GM23338 (cell line): ENCODE data around the gene CFAP92. TPM values are rescaled to one million over a fixed set of nuclear protein-coding genes. Genes with fewer than 3 reads are reported as not detected.

Source experiments
- ATAC-seq: fragments of 200-7000 bp; cut with Tn5 transposase; 3 replicates; pipeline ENCODE4 v1.9.1; 2020
- DNase-seq: peaks from one replicate; pipeline ENCODE4 v3.0.0-alpha.2; 2015; ENCODE audit warnings: low spot score
- H2AFZ ChIP-seq: fragments of 200-600 bp; sonication (generic); 2 replicates; pipeline ENCODE4 v1.8.0; 2016; ENCODE audit warnings: antibody characterized with exemption, mild to moderate bottlenecking, moderate library complexity
- H3F3A ChIP-seq: fragments of 200-600 bp; sonication (generic); replicated peaks from 2 replicates; pipeline ENCODE4 v1.8.0; 2017; ENCODE audit warnings: antibody characterized with exemption, mixed run types, low read depth
- H3K27ac ChIP-seq: fragments of 200-600 bp; sonication (generic); 2 replicates; pipeline ENCODE4 v1.6.1; 2016; ENCODE audit warnings: low read depth
- H3K27me3 ChIP-seq: fragments of 200-600 bp; sonication (generic); 2 replicates; pipeline ENCODE4 v1.8.0; 2016; ENCODE audit warnings: mild to moderate bottlenecking, mixed run types, moderate library complexity; ENCODE audit not compliant: insufficient read depth
- H3K36me3 ChIP-seq: fragments of 200-600 bp; sonication (generic); 2 replicates; pipeline ENCODE4 v1.8.0; 2016; ENCODE audit warnings: mild to moderate bottlenecking; ENCODE audit not compliant: insufficient read depth
- H3K4me1 ChIP-seq: fragments of 200-600 bp; sonication (generic); 2 replicates; pipeline ENCODE4 v1.8.0; 2016; ENCODE audit warnings: mild to moderate bottlenecking, moderate library complexity; ENCODE audit not compliant: insufficient read depth
- H3K4me2 ChIP-seq: fragments of 200-600 bp; sonication (generic); 2 replicates; pipeline ENCODE4 v1.7.1; 2017; ENCODE audit warnings: mixed run types
- H3K4me3 ChIP-seq: fragments of 200-600 bp; sonication (generic); 2 replicates; pipeline ENCODE4 v1.6.1; 2016; ENCODE audit warnings: mixed run types
- H3K79me2 ChIP-seq: fragments of 200-600 bp; sonication (generic); replicated peaks from 2 replicates; pipeline ENCODE4 v1.8.0; 2017; ENCODE audit warnings: mild to moderate bottlenecking; ENCODE audit not compliant: insufficient read depth
- H3K9me2 ChIP-seq: fragments of 200-600 bp; sonication (generic); 2 replicates; pipeline ENCODE4 v1.8.0; 2017; ENCODE audit not compliant: insufficient read depth
- H4K20me1 ChIP-seq: fragments of 200-600 bp; sonication (generic); replicated peaks from 2 replicates; pipeline ENCODE4 v1.8.0; 2017; ENCODE audit warnings: mild to moderate bottlenecking; ENCODE audit not compliant: insufficient read depth
- H3K27ac Mint-ChIP-seq: 2 replicates; pipeline ENCODE4 v1.8.0; 2020; ENCODE audit warnings: inconsistent platforms, mild to moderate bottlenecking, moderate library complexity, mixed read lengths
- H3K27me3 Mint-ChIP-seq: 3 replicates; pipeline ENCODE4 v1.8.0; 2022; ENCODE audit warnings: low read depth, mild to moderate bottlenecking, moderate library complexity, mixed read lengths, inconsistent platforms; ENCODE audit not compliant: insufficient read depth, poor library complexity
- H3K36me3 Mint-ChIP-seq: 3 replicates; pipeline ENCODE4 v1.8.0; 2021; ENCODE audit warnings: low read depth, mild to moderate bottlenecking, inconsistent platforms, moderate library complexity, mixed read lengths
- H3K4me1 Mint-ChIP-seq: 3 replicates; pipeline ENCODE4 v1.8.0; 2020; ENCODE audit warnings: mild to moderate bottlenecking, inconsistent platforms, mixed read lengths
- H3K4me3 Mint-ChIP-seq: 3 replicates; pipeline ENCODE4 v1.8.0; 2021; ENCODE audit warnings: moderate library complexity, mild to moderate bottlenecking, inconsistent platforms, mixed read lengths
- H3K9me3 Mint-ChIP-seq: 3 replicates; pipeline ENCODE4 v1.8.0; 2020; ENCODE audit warnings: moderate library complexity, mild to moderate bottlenecking, inconsistent platforms, mixed read lengths
- CTCF ChIP-seq, 2 experiments: fragments of 200-600 bp in 1 of 2; sonication (generic) in 1 of 2; conservative IDR thresholded peaks; 2 replicates each; pipeline versions ENCODE4 v1.5.1 to v1.6.1; 2016 to 2017; ENCODE audit warnings: antibody characterized with exemption in 2 of 2, low read depth in 2 of 2, mild to moderate bottlenecking in 2 of 2, moderate library complexity in 1 of 2
- EZH2 ChIP-seq: fragments of 200-600 bp; sonication (generic); IDR thresholded peaks from one replicate; pipeline ENCODE4 v1.8.0; 2017; ENCODE audit warnings: antibody characterized with exemption, mild to moderate bottlenecking, low read depth; ENCODE audit not compliant: unreplicated experiment
- EZH2phosphoT487 ChIP-seq: fragments of 200-600 bp; sonication (generic); IDR thresholded peaks from one replicate; pipeline ENCODE4 v1.8.1; 2018; ENCODE audit warnings: antibody characterized with exemption; ENCODE audit not compliant: unreplicated experiment
- JUNB ChIP-seq: IDR thresholded peaks from one replicate; pipeline ENCODE4 v1.6.1; 2016; ENCODE audit warnings: antibody characterized with exemption; ENCODE audit not compliant: unreplicated experiment
- NANOG ChIP-seq: IDR thresholded peaks from 2 replicates; pipeline ENCODE4 v1.6.1; 2016; ENCODE audit warnings: antibody characterized with exemption, borderline replicate concordance
- ZNF114 ChIP-seq: fragments of 250-450 bp; sonication (Bioruptor Pico); IDR thresholded peaks from 2 replicates; pipeline ENCODE4 v1.5.0; 2020; ENCODE audit warnings: mild to moderate bottlenecking, moderate library complexity
- ZNF331 ChIP-seq: fragments of 250-450 bp; sonication (Bioruptor Pico); IDR thresholded peaks from 2 replicates; pipeline ENCODE4 v1.5.0; 2020; ENCODE audit warnings: low read depth, mild to moderate bottlenecking, moderate library complexity
- polyA plus RNA-seq: library from polyadenylated mRNA; unstranded; fragments of >200 nt; fragmentation: Nextera tagmentation; extraction: Ambion mirVana; gene quantifications from 2 replicates; pipeline ENCODE4 v1.2.1, GENCODE V29; 2016
- total RNA-seq: library from RNA; depleted of rRNA; stranded (reverse); fragments of >200 nt; shearing (Covaris generic); gene quantifications from 2 replicates; pipeline ENCODE4 v1.2.3, GENCODE V29; 2014
- TF ChIP-seq, protein P1 (sequence below): fragments of 250-450 bp; sonication (Bioruptor Pico); IDR thresholded peaks from 2 replicates; pipeline ENCODE4 v1.5.0; 2020; ENCODE audit warnings: mild to moderate bottlenecking, moderate library complexity
- TF ChIP-seq, protein P2 (sequence below): IDR thresholded peaks from 2 replicates; pipeline ENCODE4 v1.6.1; 2016; ENCODE audit warnings: antibody characterized with exemption

CFAP92 gene
- total and polyA plus RNA-seq, 2 experiments from 2014 or later = 1.6 to 2.3 TPM

- TF ChIP-seq, protein P1, sequence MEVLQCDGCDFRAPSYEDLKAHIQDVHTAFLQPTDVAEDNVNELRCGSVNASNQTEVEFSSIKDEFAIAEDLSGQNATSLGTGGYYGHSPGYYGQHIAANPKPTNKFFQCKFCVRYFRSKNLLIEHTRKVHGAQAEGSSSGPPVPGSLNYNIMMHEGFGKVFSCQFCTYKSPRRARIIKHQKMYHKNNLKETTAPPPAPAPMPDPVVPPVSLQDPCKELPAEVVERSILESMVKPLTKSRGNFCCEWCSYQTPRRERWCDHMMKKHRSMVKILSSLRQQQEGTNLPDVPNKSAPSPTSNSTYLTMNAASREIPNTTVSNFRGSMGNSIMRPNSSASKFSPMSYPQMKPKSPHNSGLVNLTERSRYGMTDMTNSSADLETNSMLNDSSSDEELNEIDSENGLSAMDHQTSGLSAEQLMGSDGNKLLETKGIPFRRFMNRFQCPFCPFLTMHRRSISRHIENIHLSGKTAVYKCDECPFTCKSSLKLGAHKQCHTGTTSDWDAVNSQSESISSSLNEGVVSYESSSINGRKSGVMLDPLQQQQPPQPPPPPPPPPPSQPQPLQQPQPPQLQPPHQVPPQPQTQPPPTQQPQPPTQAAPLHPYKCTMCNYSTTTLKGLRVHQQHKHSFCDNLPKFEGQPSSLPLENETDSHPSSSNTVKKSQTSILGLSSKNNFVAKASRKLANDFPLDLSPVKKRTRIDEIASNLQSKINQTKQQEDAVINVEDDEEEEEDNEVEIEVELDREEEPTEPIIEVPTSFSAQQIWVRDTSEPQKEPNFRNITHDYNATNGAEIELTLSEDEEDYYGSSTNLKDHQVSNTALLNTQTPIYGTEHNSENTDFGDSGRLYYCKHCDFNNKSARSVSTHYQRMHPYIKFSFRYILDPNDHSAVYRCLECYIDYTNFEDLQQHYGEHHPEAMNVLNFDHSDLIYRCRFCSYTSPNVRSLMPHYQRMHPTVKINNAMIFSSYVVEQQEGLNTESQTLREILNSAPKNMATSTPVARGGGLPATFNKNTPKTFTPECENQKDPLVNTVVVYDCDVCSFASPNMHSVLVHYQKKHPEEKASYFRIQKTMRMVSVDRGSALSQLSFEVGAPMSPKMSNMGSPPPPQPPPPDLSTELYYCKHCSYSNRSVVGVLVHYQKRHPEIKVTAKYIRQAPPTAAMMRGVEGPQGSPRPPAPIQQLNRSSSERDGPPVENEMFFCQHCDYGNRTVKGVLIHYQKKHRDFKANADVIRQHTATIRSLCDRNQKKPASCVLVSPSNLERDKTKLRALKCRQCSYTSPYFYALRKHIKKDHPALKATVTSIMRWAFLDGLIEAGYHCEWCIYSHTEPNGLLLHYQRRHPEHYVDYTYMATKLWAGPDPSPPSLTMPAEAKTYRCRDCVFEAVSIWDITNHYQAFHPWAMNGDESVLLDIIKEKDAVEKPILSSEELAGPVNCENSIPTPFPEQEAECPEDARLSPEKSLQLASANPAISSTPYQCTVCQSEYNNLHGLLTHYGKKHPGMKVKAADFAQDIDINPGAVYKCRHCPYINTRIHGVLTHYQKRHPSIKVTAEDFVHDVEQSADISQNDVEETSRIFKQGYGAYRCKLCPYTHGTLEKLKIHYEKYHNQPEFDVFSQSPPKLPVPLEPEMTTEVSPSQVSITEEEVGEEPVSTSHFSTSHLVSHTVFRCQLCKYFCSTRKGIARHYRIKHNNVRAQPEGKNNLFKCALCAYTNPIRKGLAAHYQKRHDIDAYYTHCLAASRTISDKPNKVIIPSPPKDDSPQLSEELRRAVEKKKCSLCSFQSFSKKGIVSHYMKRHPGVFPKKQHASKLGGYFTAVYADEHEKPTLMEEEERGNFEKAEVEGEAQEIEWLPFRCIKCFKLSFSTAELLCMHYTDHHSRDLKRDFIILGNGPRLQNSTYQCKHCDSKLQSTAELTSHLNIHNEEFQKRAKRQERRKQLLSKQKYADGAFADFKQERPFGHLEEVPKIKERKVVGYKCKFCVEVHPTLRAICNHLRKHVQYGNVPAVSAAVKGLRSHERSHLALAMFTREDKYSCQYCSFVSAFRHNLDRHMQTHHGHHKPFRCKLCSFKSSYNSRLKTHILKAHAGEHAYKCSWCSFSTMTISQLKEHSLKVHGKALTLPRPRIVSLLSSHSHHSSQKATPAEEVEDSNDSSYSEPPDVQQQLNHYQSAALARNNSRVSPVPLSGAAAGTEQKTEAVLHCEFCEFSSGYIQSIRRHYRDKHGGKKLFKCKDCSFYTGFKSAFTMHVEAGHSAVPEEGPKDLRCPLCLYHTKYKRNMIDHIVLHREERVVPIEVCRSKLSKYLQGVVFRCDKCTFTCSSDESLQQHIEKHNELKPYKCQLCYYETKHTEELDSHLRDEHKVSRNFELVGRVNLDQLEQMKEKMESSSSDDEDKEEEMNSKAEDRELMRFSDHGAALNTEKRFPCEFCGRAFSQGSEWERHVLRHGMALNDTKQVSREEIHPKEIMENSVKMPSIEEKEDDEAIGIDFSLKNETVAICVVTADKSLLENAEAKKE = no peak
- TF ChIP-seq JUNB = no peak
Measured at GRCh38 chr3:128879991-128880390, 113.9 kb downstream of the CFAP92 start (continued).

DNA sequence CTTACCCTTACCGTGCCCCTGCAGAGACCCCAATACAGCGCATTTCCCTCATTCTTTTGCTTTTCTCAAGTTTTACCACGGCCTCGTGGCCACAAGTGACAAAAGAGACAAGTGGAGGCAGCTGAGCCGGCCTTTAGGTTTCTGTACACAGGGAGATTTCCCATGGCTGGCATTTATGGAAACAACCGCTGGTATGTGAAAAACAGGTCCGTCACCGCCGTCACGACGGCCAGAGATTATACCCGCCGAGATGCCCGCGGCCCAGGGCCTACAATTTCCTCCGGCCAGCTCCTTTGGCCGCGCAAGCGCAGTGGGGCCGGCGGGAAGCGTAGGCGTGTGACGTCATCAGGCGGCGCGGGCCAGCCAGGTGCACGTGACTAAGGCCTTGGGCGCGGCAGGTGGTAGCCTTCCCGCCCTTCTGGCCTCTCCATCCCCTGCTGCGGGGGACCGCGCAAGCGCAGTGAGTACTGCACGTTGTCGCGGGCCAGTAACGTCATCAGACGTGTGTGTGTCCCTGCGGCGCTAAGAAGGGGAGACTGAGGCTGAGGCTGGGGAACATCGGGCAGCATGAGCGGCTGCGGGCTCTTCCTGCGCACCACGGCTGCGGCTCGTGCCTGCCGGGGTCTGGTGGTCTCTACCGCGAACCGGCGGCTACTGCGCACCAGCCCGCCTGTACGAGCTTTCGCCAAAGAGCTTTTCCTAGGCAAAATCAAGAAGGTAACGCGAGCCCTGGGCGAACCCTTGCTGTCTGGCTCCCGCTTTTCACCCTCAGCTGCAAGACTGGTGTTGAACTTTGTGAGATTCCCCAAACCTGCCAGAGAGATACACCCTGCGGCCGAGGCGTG lies 114.5 kb downstream of the CFAP92 start, which contains the start of gene ACAD9:
Gene ACAD9 (plus strand): TSS at position 496 of the 845 bp plus-strand sequence. CDS start 72 bp downstream, at position 568.
- peak within 1 kb of the TSS; percentile 97 for H3K4me2 ChIP-seq
- ATAC-seq (peak; percentile 74), DNase-seq (peak; percentile 98)
- H3K4me3 Mint-ChIP-seq = peak within 1 kb of the TSS; percentile 93
- H3K27ac Mint-ChIP-seq = peak within 1 kb of the TSS; percentile 99
- H3K36me3 ChIP-seq = no peaks in the 10 kb centered on the region
- H3K27me3 Mint-ChIP-seq = peaks cover 16% of the 10 kb centered on the region
- peaks cover 19% of the 10 kb centered on the region; the same call in 1 of the 2 replicates for H3K4me1 ChIP-seq
- H3K9me2 ChIP-seq = no peaks in the 10 kb centered on the region
- no peaks in the 10 kb centered on the region for H3K27me3 ChIP-seq
- no peaks in the 10 kb centered on the region for H3F3A ChIP-seq
- peak within 1 kb of the TSS; percentile 81 for H3K4me3 ChIP-seq
- peaks cover 27% of the 10 kb centered on the region for H3K4me1 Mint-ChIP-seq
- H3K79me2 ChIP-seq = peaks cover 52% of the 10 kb centered on the region
- H4K20me1 ChIP-seq = no peaks in the 10 kb centered on the region; the same call in 1 of the 2 replicates
- H3K27ac ChIP-seq = peak within 1 kb of the TSS; percentile 91
- peaks cover 7% of the 10 kb centered on the region; the same call in 2 of the 3 replicates for H3K36me3 Mint-ChIP-seq
- no peaks in the 10 kb centered on the region for H3K9me3 Mint-ChIP-seq
- H2AFZ ChIP-seq = peak within 1 kb of the TSS; percentile 80
- TF ChIP-seq ZNF114 (CRISPR knock-in tag) = no peak
- TF ChIP-seq NANOG = no peak
- TF ChIP-seq JUNB = no peak
- TF ChIP-seq, protein P2, sequence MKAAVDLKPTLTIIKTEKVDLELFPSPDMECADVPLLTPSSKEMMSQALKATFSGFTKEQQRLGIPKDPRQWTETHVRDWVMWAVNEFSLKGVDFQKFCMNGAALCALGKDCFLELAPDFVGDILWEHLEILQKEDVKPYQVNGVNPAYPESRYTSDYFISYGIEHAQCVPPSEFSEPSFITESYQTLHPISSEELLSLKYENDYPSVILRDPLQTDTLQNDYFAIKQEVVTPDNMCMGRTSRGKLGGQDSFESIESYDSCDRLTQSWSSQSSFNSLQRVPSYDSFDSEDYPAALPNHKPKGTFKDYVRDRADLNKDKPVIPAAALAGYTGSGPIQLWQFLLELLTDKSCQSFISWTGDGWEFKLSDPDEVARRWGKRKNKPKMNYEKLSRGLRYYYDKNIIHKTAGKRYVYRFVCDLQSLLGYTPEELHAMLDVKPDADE = no peak; the same call in 1 of the 2 replicates
- TF ChIP-seq EZH2phosphoT487 = no peak
- no peak for TF ChIP-seq ZNF331 (CRISPR knock-in tag)
- no peak for TF ChIP-seq CTCF (conservative IDR thresholded peaks at IDR 0.05; ENCODE audit: low read depth in 2 of 2)
- no peak for TF ChIP-seq EZH2
